Keratinocyte (primary cell): ENCODE data around the gene PDIA2. TPM values are rescaled to one million over a fixed set of nuclear protein-coding genes. Genes with fewer than 3 reads are reported as not detected.

Source experiments
- DNase-seq: peaks from one replicate; pipeline ENCODE4 v3.0.0-alpha.2; 2011; ENCODE audit warnings: low read depth, missing footprints, low spot score
- FAIRE-seq: peaks from 2 replicates; lab custom pipeline; 2011; peaks lifted over from hg19 to GRCh38; lab: Jason Lieb, UNC
- H2AFZ ChIP-seq: 2 replicates; pipeline ENCODE4 v1.6.0; 2012; ENCODE audit warnings: low read length, control low read depth, inconsistent platforms; ENCODE audit not compliant: control insufficient read depth
- H3K27ac ChIP-seq: 2 replicates; pipeline ENCODE4 v1.5.1; 2011; ENCODE audit warnings: low read length; ENCODE audit not compliant: control insufficient read depth, insufficient read depth
- H3K27me3 ChIP-seq: 3 replicates; pipeline ENCODE4 v1.6.0; 2011; ENCODE audit warnings: low read length; ENCODE audit not compliant: control insufficient read depth, insufficient read depth; ENCODE audit errors: extremely low read depth
- H3K36me3 ChIP-seq, 2 experiments: 2 replicates in 1 of 2; 3 replicates in 1 of 2; pipeline ENCODE4 v1.5.1; 2011; ENCODE audit warnings: low read length in 2 of 2, mild to moderate bottlenecking in 1 of 2; ENCODE audit not compliant: control insufficient read depth in 2 of 2, insufficient read depth in 2 of 2; ENCODE audit errors: extremely low read depth in 1 of 2
- H3K4me1 ChIP-seq: 3 replicates; pipeline ENCODE4 v1.5.1; 2011; ENCODE audit warnings: low read length; ENCODE audit not compliant: control insufficient read depth, insufficient read depth; ENCODE audit errors: extremely low read depth
- H3K4me2 ChIP-seq: 3 replicates; pipeline ENCODE4 v1.6.0; 2011; ENCODE audit warnings: low read depth, low read length; ENCODE audit not compliant: control insufficient read depth, insufficient read depth; ENCODE audit errors: extremely low read depth
- H3K4me3 ChIP-seq, 3 experiments: fragments of 200-600 bp in 1 of 3; sonication (generic) in 1 of 3; 2 replicates in 2 of 3; 3 replicates in 1 of 3; pipeline ENCODE4 v1.5.1; 2011 to 2016; ENCODE audit warnings: low read length in 3 of 3, mild to moderate bottlenecking in 3 of 3, control low read depth in 2 of 3, inconsistent platforms in 1 of 3, low read depth in 1 of 3, mixed read lengths in 1 of 3, mixed run types in 1 of 3, moderate library complexity in 1 of 3; ENCODE audit not compliant: control insufficient read depth in 2 of 3, insufficient read depth in 2 of 3; ENCODE audit errors: extremely low read depth in 1 of 3
- H3K79me2 ChIP-seq: 2 replicates; pipeline ENCODE4 v1.6.0; 2012; ENCODE audit warnings: low read length; ENCODE audit not compliant: control insufficient read depth, insufficient read depth
- H3K9ac ChIP-seq: 3 replicates; pipeline ENCODE4 v1.6.0; 2011; ENCODE audit warnings: low read length; ENCODE audit not compliant: control insufficient read depth, insufficient read depth; ENCODE audit errors: extremely low read depth
- H3K9me1 ChIP-seq: 3 replicates; pipeline ENCODE4 v1.6.0; 2011; ENCODE audit warnings: low read length; ENCODE audit not compliant: control insufficient read depth, insufficient read depth; ENCODE audit errors: extremely low read depth
- H3K9me3 ChIP-seq: 2 replicates; pipeline ENCODE4 v1.5.1; 2012; ENCODE audit warnings: low read depth, low read length; ENCODE audit not compliant: control insufficient read depth
- H4K20me1 ChIP-seq: 3 replicates; pipeline ENCODE4 v1.6.0; 2011; ENCODE audit warnings: low read length; ENCODE audit not compliant: control insufficient read depth, insufficient read depth; ENCODE audit errors: extremely low read depth
- EZH2 ChIP-seq: IDR thresholded peaks from one replicate; pipeline ENCODE4 v1.6.1; 2012; ENCODE audit warnings: inconsistent platforms, mild to moderate bottlenecking, low read length, moderate library complexity
- dilution Hi-C: fragments of 300-500 bp; cut with MboI; formaldehyde crosslinking; loops from one replicate; pipeline ENCODE4 v1.7.0; 2020; ENCODE audit warnings: low sequenced_read_pairs; ENCODE audit not compliant: extremely low pct_ligation_motif_present
- polyA plus RNA-seq, 5 experiments: library from polyadenylated mRNA; depleted of rRNA in 3 of 5; stranded (reverse) in 3 of 5; stranded (forward) in 1 of 5; unstranded in 1 of 5; fragments of >200 nt; gene quantifications; 1 replicate in 1 of 5; 2 replicates in 3 of 5; 3 replicates in 1 of 5; pipeline versions ENCODE4 v1.2.1 to v1.2.3, GENCODE V29; 2011 to 2012; ENCODE audit warnings: missing spikeins in 2 of 5, low read depth in 1 of 5, low replicate concordance in 1 of 5
- TF ChIP-seq, protein P1 (sequence below), 3 experiments: IDR thresholded peaks in 1 of 3; conservative IDR thresholded peaks in 1 of 3; optimal IDR thresholded peaks in 1 of 3; 2 replicates in 2 of 3; 3 replicates in 1 of 3; pipeline versions ENCODE3 to v1.5.1; 2011; ENCODE audit warnings: low read length in 3 of 3, mild to moderate bottlenecking in 3 of 3, moderate library complexity in 2 of 3, control low read depth in 1 of 3, inconsistent platforms in 1 of 3; ENCODE audit not compliant: insufficient read depth in 2 of 3; ENCODE audit errors: extremely low read depth in 1 of 3

The PDIA2 gene
- polyA plus RNA-seq, 1 donor (not counting 4 experiments of a cell fraction or from before 2014, with no cell fraction given), result 0.42 TPM

DNA sequence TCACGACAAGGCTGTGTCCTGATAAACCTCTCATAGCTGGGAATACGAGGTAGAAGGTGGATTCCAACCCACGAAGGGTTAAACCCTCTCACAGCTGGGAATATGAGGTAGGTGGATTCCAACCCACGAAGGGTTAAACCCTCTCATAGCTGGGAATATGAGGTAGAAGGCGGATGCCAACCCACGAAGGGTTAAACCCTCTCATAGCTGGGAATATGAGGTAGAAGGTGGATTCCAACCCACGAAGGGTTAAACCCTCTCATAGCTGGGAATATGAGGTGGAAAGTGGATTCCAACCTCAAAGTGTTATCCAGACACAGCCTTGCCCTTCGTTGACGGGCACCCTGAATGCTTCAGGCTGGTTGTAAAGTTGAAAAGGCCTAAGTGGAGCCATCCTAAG lies 38.6 kb downstream of the PDIA2 start:
- peaks cover 5% of the 10 kb centered on the region for H3K4me1 ChIP-seq
- no peak for TF ChIP-seq EZH2
- TF ChIP-seq, protein P1, sequence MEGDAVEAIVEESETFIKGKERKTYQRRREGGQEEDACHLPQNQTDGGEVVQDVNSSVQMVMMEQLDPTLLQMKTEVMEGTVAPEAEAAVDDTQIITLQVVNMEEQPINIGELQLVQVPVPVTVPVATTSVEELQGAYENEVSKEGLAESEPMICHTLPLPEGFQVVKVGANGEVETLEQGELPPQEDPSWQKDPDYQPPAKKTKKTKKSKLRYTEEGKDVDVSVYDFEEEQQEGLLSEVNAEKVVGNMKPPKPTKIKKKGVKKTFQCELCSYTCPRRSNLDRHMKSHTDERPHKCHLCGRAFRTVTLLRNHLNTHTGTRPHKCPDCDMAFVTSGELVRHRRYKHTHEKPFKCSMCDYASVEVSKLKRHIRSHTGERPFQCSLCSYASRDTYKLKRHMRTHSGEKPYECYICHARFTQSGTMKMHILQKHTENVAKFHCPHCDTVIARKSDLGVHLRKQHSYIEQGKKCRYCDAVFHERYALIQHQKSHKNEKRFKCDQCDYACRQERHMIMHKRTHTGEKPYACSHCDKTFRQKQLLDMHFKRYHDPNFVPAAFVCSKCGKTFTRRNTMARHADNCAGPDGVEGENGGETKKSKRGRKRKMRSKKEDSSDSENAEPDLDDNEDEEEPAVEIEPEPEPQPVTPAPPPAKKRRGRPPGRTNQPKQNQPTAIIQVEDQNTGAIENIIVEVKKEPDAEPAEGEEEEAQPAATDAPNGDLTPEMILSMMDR (optimal IDR thresholded peaks at IDR 0.05 in 1 of 3, IDR thresholded peaks at IDR 0.05 in 1 of 3, conservative IDR thresholded peaks at IDR 0.05 in 1 of 3; ENCODE audit: extremely low read depth in 1 of 3, insufficient read depth in 2 of 3, low read length in 3 of 3), result no peak
- no peak overlapping the region for H3K9ac ChIP-seq
- no peak overlapping the region for H3K4me2 ChIP-seq
- H3K9me3 ChIP-seq, result no peaks in the 10 kb centered on the region
- DNase-seq (no peak), FAIRE-seq (no peak)
- no peak overlapping the region for H2AFZ ChIP-seq
- no peaks in the 10 kb centered on the region for H3K9me1 ChIP-seq
- H3K27me3 ChIP-seq, result no peaks in the 10 kb centered on the region
- H3K27ac ChIP-seq, result no peak overlapping the region
- peaks cover 88% of the 10 kb centered on the region for H3K79me2 ChIP-seq
- H3K4me3 ChIP-seq, result no peak overlapping the region
- H3K36me3 ChIP-seq, result peaks cover 7 to 20% of the 10 kb centered on the region in 2 experiments
- peaks cover 31% of the 10 kb centered on the region for H4K20me1 ChIP-seq
- dilution Hi-C loops, result no loop called here

DNA sequence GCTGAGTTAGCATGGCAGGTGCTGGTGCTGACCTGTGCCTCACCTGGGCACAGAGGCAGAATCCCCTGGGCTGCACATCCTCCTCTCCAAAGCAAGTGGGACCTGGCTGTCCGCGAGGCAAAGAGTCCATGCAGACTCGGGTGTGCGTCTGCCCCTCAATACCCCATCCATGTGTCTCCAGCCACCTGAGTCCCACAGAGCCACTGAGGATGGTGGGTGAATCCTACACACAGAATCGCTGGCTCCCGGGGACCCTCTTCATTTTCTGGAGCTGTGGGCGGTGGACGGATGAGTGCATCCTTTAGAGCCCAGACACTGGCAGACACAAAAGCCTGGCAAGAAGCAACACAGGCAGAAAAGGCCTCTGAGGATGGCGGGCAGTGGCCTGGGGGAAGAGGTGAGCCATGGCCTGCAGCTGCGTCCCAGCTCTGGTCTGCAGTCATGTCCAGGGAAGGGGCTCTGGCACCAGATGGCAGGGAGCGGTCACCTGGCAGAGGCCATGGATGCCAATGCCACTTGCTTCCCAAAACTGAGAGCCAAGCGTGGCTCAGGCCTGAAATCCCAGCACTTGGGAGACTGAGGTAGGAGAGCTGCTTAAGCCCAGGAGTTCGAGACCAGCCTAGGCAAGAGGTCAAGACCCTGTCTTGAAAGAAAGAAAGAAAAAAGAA lies 39.6 kb downstream of the PDIA2 start:
- H3K4me1 ChIP-seq, result peaks cover 5% of the 10 kb centered on the region
- no peak overlapping the region for H3K9ac ChIP-seq
- FAIRE-seq, result no peak
- H3K36me3 ChIP-seq, result peaks cover 7 to 20% of the 10 kb centered on the region in 2 experiments
- dilution Hi-C loops, result no loop called here
- no peak for TF ChIP-seq EZH2
- TF ChIP-seq, protein P1 (optimal IDR thresholded peaks at IDR 0.05 in 1 of 3, IDR thresholded peaks at IDR 0.05 in 1 of 3, conservative IDR thresholded peaks at IDR 0.05 in 1 of 3; ENCODE audit: extremely low read depth in 1 of 3, insufficient read depth in 2 of 3, low read length in 3 of 3), result no peak
- H2AFZ ChIP-seq, result no peak overlapping the region
- no peaks in the 10 kb centered on the region for H3K9me1 ChIP-seq
- H3K27me3 ChIP-seq, result no peaks in the 10 kb centered on the region
- no peak overlapping the region for H3K4me2 ChIP-seq
- no peaks in the 10 kb centered on the region for H3K9me3 ChIP-seq
- peaks cover 36% of the 10 kb centered on the region for H4K20me1 ChIP-seq
- peaks cover 86% of the 10 kb centered on the region for H3K79me2 ChIP-seq
- no peak for DNase-seq
- no peak overlapping the region for H3K27ac ChIP-seq
- no peak overlapping the region for H3K4me3 ChIP-seq
